ENCODE measurements around the gene XAB2.

Gene XAB2

GRCh38 chr19:7629347-7630054, at the start of gene XAB2, which contains the start of gene PET100 (continued):
- TF ChIP-seq ZBTB17 (tag by site-specific recombination; IDR thresholded peaks at IDR 0.05) (peak; percentile 77), ZNF580 (tag by site-specific recombination; IDR thresholded peaks at IDR 0.05) (peak; percentile 95), ZNF239 (tag by site-specific recombination; IDR thresholded peaks at IDR 0.05) (no peak), OSR2 (tag by site-specific recombination; IDR thresholded peaks at IDR 0.05) (no peak), ZNF146 (tag by site-specific recombination; IDR thresholded peaks at IDR 0.05) (peak; percentile 10; the same call in 1 of the 2 replicates), ZNF544 (tag by site-specific recombination; IDR thresholded peaks at IDR 0.05) (no peak), BCL11B (tag by site-specific recombination; IDR thresholded peaks at IDR 0.05; ENCODE audit: low read depth) (no peak), ZNF76 (tag by site-specific recombination; IDR thresholded peaks at IDR 0.05; ENCODE audit: borderline replicate concordance, low read depth) (no peak), WT1 (tag by site-specific recombination; IDR thresholded peaks at IDR 0.05) (no peak), ZNF169 (tag by site-specific recombination; IDR thresholded peaks at IDR 0.05) (no peak), ZSCAN18 (tag by site-specific recombination; IDR thresholded peaks at IDR 0.05) (no peak), ZSCAN30 (tag by site-specific recombination; IDR thresholded peaks at IDR 0.05) (peak; percentile 20; the same call in 1 of the 2 replicates), ZNF24 (tag by site-specific recombination; IDR thresholded peaks at IDR 0.05) (0 out of 2 replicates have a peak, but pooled peaks have one; percentile 34), MYNN (tag by site-specific recombination; IDR thresholded peaks at IDR 0.05; ENCODE audit: borderline replicate concordance) (no peak), ZNF26 (tag by site-specific recombination; IDR thresholded peaks at IDR 0.05) (no peak), ZXDB (tag by site-specific recombination; IDR thresholded peaks at IDR 0.05) (peak; percentile 70; the same call in 1 of the 2 replicates), ZNF274 (IDR thresholded peaks at IDR 0.05; ENCODE audit: low read length) (no peak), ZNF274 (tag by site-specific recombination; IDR thresholded peaks at IDR 0.05; ENCODE audit: borderline replicate concordance) (no peak), GLIS1 (tag by site-specific recombination; IDR thresholded peaks at IDR 0.05) (no peak), ZNF175 (tag by site-specific recombination; IDR thresholded peaks at IDR 0.05) (no peak), KLF16 (tag by site-specific recombination; IDR thresholded peaks at IDR 0.05) (0 out of 2 replicates have a peak, but pooled peaks have one; percentile 48), ZNF366 (tag by site-specific recombination; conservative IDR thresholded peaks at IDR 0.05) (no peak), ZNF10 (tag by site-specific recombination; IDR thresholded peaks at IDR 0.05) (0 out of 2 replicates have a peak, but pooled peaks have one; percentile 8), REPIN1 (tag by site-specific recombination; IDR thresholded peaks at IDR 0.05; ENCODE audit: low read depth) (no peak), SALL2 (tag by site-specific recombination; IDR thresholded peaks at IDR 0.05; ENCODE audit: borderline replicate concordance) (no peak), ZNF660 (tag by site-specific recombination; IDR thresholded peaks at IDR 0.05) (peak; percentile 45; the same call in 1 of the 2 replicates), ZNF248 (tag by site-specific recombination; IDR thresholded peaks at IDR 0.05) (no peak), ZNF341 (tag by site-specific recombination; IDR thresholded peaks at IDR 0.05; ENCODE audit: low read depth) (no peak)
- TF ChIP-seq, protein P1, sequence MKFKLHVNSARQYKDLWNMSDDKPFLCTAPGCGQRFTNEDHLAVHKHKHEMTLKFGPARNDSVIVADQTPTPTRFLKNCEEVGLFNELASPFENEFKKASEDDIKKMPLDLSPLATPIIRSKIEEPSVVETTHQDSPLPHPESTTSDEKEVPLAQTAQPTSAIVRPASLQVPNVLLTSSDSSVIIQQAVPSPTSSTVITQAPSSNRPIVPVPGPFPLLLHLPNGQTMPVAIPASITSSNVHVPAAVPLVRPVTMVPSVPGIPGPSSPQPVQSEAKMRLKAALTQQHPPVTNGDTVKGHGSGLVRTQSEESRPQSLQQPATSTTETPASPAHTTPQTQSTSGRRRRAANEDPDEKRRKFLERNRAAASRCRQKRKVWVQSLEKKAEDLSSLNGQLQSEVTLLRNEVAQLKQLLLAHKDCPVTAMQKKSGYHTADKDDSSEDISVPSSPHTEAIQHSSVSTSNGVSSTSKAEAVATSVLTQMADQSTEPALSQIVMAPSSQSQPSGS (tag by site-specific recombination; IDR thresholded peaks at IDR 0.05; ENCODE audit: low read depth), result peak; percentile 29; the same call in 1 of the 2 replicates
- TF ChIP-seq, protein P2, sequence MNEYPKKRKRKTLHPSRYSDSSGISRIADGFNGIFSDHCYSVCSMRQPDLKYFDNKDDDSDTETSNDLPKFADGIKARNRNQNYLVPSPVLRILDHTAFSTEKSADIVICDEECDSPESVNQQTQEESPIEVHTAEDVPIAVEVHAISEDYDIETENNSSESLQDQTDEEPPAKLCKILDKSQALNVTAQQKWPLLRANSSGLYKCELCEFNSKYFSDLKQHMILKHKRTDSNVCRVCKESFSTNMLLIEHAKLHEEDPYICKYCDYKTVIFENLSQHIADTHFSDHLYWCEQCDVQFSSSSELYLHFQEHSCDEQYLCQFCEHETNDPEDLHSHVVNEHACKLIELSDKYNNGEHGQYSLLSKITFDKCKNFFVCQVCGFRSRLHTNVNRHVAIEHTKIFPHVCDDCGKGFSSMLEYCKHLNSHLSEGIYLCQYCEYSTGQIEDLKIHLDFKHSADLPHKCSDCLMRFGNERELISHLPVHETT (tag by site-specific recombination; IDR thresholded peaks at IDR 0.05), result 0 out of 2 replicates have a peak, but pooled peaks have one; percentile 50
- TF ChIP-seq, protein P3, sequence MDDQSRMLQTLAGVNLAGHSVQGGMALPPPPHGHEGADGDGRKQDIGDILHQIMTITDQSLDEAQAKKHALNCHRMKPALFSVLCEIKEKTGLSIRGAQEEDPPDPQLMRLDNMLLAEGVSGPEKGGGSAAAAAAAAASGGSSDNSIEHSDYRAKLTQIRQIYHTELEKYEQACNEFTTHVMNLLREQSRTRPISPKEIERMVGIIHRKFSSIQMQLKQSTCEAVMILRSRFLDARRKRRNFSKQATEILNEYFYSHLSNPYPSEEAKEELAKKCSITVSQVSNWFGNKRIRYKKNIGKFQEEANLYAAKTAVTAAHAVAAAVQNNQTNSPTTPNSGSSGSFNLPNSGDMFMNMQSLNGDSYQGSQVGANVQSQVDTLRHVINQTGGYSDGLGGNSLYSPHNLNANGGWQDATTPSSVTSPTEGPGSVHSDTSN (CRISPR knock-in tag; IDR thresholded peaks at IDR 0.05), result peak; percentile 98
- TF ChIP-seq, protein P4, sequence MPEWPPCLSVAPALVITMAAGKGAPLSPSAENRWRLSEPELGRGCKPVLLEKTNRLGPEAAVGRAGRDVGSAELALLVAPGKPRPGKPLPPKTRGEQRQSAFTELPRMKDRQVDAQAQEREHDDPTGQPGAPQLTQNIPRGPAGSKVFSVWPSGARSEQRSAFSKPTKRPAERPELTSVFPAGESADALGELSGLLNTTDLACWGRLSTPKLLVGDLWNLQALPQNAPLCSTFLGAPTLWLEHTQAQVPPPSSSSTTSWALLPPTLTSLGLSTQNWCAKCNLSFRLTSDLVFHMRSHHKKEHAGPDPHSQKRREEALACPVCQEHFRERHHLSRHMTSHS (tag by site-specific recombination; IDR thresholded peaks at IDR 0.05), result no peak

All from HEK293 (cell line).